ENCODE data around the gene CYP27C1.
"Not testable (repeated sequence)": the region's sequence is repeated elsewhere in the genome, so short reads cannot be mapped to it uniquely, and the experiment has no call there.

CYP27C1 gene

DNA sequence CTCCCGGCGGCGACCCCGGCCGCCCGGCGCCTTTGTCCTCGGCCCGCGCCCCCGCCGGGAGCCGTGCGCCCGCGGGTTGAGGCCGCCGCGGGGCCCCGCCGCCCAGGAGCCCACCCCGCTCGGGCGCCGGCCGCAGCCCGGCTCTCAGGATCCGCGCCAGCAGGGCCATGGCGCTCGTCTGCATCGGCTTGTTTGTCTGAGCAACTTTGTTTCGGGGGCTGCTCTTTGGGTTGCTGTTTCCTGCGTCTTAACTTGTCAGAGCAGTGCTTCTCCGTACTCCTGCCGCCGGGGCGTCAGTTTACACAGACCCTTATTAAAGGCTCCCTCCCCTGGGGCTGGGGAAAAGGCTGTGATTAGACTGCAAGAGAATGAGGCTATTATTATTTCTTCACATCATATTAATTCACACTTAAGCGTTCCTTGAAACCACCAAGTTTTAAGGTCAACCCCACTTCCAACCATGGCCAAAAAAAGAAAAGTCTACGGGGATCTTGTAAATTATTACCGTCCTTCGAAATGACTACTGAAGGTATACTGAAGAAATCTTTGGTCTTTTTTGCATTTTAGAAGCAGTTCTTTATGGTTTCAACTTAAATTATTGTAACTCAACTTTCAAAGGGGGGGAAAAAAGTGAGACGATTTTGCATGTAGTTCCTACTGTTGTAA lies at the start of gene CYP27C1:
Gene CYP27C1, minus strand, starts transcription at position 198 of the 666 bp plus-strand sequence. Its CDS starts 29 bp downstream, at position 169.
- no peak for DNase-seq (ENCODE audit: low read depth)

- no peak for DNase-seq (ENCODE audit: low read depth)
These were observed 41.8 kb upstream of the CYP27C1 start for GRCh38 chr2:127261804-127262406.

GRCh38 chr2:127259355-127259754 lies 39.3 kb upstream of the CYP27C1 start:
- no peak for DNase-seq (ENCODE audit: low read depth)

DNA sequence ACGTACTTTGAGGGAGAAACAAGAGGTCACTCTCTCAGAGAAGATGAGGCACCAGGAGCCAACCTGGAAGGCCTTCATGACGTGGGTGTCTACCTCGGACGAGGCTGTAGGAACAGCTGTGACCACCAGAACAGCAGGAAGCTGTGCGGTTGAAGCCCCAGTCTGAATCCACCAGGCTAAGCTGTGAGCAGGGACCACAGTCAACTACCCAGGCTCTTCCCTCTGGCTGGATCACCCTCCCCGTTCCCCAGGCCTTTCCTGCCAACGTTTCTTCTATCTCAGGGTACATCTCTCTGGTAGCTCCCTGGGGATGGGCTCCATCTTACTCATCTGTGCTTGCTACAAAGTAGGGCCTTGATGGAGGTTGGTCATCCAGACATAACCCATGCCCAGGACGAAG lies 36.8 kb upstream of the CYP27C1 start:
- no peak for DNase-seq (ENCODE audit: low read depth)

GRCh38 chr2:127256381-127256780 lies 36.3 kb upstream of the CYP27C1 start:
- DNase-seq (ENCODE audit: low read depth): no peak

DNA sequence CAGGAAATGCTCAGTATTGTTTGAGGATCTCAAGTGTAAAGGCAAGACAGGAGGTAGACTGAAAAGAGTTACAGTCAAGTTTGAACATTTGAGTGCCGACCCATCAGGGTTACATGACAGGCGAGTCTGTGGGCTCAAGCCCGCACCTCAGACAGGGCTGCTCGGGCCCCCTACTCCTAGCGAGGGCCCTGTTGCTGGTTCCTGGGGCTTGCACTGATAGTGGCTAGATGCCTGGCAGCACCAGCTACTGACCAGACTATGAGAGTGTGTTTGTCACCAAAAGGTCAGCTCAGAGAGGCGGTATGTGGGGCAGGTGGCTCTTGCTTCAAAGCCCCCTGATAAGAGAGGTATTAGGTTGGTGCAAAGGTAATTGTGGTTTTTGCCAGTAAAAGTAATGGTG lies 35.6 kb upstream of the CYP27C1 start:
- DNase-seq (ENCODE audit: low read depth): no peak

DNA sequence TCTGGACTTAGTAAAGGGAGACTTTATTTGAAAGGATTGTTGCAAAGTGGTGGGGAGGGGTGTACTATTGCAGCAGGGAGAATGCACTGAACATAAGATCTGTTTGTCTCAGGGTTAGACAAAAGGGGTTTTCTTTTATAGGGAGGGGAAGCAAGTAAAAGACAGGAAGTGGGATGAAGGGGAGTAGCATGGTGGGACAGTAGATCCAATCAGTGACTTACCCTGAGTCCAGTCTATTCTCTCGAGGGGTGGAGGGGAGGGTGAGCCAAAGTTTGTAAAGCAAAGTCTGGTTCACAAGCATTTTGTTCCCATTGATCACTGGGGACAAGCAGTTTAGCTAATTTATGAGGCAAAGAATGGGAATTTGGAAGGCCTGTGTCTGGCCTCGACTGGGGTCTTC lies 35.0 kb upstream of the CYP27C1 start:
- no peak for DNase-seq (ENCODE audit: low read depth)

- no peak for DNase-seq (ENCODE audit: low read depth)
These were observed 34.4 kb upstream of the CYP27C1 start for GRCh38 chr2:127254386-127254981.

GRCh38 chr2:127241184-127241583 lies 21.1 kb upstream of the CYP27C1 start:
- not testable (repeated sequence) for DNase-seq (ENCODE audit: low read depth)

DNA sequence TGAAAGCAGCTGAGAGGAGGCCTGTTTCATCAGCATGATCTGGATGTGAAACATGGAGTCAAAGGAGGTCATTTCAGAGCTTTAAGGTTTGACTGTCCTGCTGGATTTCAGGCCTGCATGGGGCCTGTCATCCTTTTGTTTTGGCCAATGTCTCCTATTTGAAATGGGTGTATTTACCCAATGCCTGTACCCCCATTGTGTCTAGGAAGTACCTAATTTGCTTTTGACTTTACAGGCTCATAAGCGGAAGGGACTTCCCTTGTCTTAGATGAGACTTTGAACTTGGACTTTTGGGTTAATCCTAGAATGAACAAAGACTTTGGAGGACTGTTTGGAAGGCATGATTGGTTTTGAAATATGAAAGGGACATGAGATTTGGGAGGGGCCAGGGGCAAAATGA lies 19.3 kb upstream of the CYP27C1 start:
- no peak for DNase-seq (ENCODE audit: low read depth)

DNA sequence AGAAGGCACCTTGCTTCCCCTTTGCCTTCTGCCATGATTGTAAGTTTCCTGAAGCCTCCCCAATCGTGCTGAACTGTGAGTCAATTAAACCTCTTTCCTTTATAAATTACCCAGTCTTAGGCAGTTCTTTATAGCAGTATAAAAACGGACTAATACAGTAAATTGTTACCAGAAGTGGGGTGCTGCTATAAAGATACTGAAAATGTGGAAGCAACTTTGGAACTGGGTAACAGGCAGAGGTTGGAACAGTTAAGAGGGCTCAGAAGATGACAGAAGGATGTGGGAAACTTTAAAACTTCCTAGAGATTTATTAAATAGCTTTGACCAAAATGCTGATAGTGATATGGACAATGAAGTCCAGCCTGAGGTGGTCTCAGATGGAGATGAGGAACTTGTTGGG lies 17.7 kb upstream of the CYP27C1 start:
- not testable (repeated sequence) for DNase-seq (ENCODE audit: low read depth)

DNA sequence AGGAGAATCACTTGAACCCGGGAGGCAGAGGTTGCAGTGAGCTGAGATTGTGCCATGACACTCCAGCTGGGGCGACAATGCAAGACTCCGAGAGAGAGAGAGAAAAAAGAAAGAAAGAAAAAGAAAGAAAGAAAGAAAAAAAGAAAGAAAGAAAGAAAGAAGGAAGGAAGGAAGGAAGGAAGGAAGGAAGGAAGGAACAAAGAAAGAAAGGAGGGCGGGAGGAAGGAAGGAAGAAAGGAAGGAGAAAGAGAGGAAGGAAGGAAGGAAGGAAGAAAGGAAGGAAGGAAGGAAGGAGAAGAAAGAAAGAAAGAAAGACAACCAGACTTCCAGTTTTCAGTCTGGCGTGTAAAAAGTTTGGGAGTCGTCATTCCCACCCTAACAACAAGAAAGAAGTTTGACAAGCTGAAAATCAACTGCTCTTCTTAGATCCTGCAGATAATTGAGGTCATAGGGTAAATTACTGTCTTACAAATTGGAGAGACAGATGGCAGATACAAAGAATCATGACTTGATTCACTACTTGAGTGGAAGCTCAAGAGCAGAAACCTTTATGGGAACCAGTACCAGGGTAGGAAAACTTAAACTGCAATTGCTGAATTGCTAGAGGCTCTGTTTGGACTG lies 15.1 kb upstream of the CYP27C1 start:
- DNase-seq (ENCODE audit: low read depth): no peak

DNA sequence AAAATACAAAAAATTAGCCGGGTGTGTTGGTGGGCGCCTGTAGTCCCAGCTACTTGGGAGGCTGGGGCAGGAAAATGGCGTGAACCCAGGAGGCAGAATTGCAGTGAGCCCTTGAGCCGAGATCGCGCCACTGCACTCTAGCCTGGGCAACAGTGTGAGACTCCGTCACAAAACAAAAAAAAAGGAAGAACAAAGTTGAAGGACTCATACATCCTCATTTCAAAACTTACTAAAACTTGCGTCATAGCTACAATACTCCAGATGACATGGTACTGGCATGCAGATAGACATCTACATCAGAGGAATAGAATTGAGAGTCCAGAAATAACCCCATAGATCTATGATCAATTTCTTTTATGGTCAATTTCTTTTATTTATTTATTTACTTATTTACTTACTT lies 13.6 kb upstream of the CYP27C1 start:
- DNase-seq (ENCODE audit: low read depth): no peak

DNA sequence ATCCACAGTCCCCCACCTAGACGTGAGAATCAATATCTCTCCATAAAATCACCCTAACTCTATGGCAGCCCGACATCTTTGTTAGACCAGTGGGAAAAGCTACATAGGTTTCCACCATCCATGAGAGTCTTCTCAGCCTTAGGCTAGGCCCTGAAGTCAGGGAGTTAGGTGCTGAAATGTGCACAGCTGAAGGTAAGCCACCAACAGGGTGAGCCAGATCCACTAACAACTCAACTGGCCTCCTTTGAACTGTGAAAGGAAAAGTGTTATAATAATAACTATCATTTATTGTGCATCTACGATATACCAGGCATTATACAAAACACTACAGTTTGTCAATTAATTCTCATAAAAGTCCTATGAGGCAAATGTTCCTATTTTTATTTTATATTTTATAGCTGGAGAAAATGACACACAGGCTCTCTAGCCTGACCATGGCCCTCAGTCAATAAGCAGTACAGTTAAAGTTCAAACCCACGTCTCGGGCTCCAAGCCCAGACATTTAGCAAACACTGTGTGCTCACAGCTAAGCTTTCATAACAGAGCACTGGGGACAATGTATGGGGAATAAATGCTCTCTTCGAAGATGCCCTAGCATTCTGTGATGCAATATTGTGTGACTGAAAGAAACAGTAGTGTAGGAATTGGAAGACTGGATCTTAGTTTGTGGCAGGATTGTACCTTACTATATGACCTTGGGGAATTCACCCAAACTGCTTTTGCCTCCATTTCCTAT lies 11.2 kb upstream of the CYP27C1 start:
- DNase-seq (ENCODE audit: low read depth): no peak

DNA sequence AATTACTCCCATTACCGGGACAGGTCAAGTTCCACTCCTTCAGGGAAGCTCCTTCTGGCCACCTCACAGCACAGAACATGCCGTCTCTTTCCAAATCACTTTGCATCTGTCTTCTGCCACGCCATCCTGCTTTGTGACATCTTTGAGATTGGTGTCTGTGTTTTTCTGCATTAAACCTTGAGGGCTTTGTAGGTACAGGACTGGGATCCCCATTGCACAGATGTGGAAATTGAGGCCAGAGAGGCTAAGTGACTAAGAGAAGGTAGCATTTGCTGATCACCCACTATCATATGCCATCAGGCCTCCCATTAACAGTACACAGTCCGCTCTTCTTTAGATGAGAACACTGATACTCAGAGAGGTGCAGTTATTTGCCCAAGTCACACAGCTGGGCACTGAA lies 9.5 kb upstream of the CYP27C1 start:
- DNase-seq (ENCODE audit: low read depth): no peak

DNA sequence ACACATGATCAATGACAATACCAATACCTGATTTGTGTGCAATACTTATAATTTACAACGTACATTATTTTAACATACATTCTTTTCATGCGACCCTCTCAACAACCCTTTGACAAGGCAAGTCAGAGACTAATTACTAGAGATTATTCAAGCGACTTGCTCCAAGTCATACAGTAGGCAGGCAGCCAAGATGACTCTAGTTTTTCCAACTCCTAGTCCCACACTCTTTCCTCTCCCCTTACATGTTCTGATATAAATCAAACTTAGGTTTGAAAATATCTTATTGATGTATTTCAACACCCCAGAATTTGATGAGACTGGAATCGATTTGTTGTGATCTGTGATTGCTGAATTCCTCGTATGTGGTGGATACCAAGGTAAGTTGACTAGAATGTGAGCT lies 8.0 kb upstream of the CYP27C1 start:
- DNase-seq (ENCODE audit: low read depth): no peak

DNA sequence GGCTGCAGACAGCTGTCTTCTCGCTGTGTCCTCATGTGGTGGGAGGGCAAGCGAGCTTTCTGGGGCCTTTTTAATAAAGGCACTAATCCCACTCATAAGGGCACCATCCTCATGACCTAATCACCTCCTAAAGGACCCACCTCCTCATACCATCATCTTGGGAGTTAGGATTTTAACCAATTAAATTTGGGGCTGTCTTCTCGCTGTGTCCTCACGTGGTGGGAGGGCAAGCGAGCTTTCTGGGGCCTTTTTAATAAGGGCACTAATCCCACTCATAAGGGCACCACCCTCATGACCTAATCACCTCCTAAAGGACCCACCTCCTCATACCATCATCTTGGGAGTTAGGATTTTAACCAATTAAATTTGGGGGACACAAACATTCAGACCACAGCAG lies 7.2 kb upstream of the CYP27C1 start:
- not testable (repeated sequence) for DNase-seq (ENCODE audit: low read depth)

- no peak for DNase-seq (ENCODE audit: low read depth)
These were observed 6.6 kb upstream of the CYP27C1 start for GRCh38 chr2:127226520-127227263.

GRCh38 chr2:127226132-127226519 lies 6.0 kb upstream of the CYP27C1 start:
- no peak for DNase-seq (ENCODE audit: low read depth)

GRCh38 chr2:127225186-127225960 lies 5.3 kb upstream of the CYP27C1 start:
- no peak for DNase-seq (ENCODE audit: low read depth)

- not testable (repeated sequence) for DNase-seq (ENCODE audit: low read depth)
These were observed 4.0 kb upstream of the CYP27C1 start for GRCh38 chr2:127224135-127224534.

All from stimulated activated CD8-positive, alpha-beta memory T cell treated with anti-CD3 and anti-CD28 coated beads, Interleukin-15, amount 100 ng/mL, for 1 hour (primary cell).